ENCODE measurements around the gene TSPAN32.
"Not testable (repeated sequence)": the region's sequence is repeated elsewhere in the genome, so short reads cannot be mapped to it uniquely, and the experiment has no call there.

- TF ChIP-seq CTCF (IDR thresholded peaks at IDR 0.05; ENCODE audit: low read depth, low read length); EZH2phosphoT487 (IDR thresholded peaks at IDR 0.05; ENCODE audit: low read depth): not testable (repeated sequence)
Observed at GRCh38 chr11:2332569-2332968, 30.8 kb downstream of the TSPAN32 start.

Data from OCI-LY3 (cell line).